ENCODE results near the gene ABCD1.
A peak's percentile ranks its signal among the peaks of the same experiment; 100 is the strongest.
"Not testable (repeated sequence)": the region's sequence is repeated elsewhere in the genome, so short reads cannot be mapped to it uniquely, and the experiment has no call there.

ABCD1 gene

GRCh38 chrX:153724252-153725038 lies at the start of gene ABCD1, which contains the start of gene BCAP31:
Gene ABCD1, plus strand, starts transcription at chrX:153724856. Its CDS starts 411 bp downstream, at chrX:153725267.
Gene BCAP31, minus strand, starts transcription at chrX:153724387. Its CDS starts 1,143 bp downstream, at chrX:153723244.
- DNase-seq = peak; percentile 79

GRCh38 chrX:153681175-153681574 lies 43.5 kb upstream of the ABCD1 start:
- DNase-seq = no peak

- DNase-seq = not testable (repeated sequence)
Measured at GRCh38 chrX:153683486-153683885, 41.2 kb upstream of the ABCD1 start.

GRCh38 chrX:153684467-153685155 lies 40.0 kb upstream of the ABCD1 start:
- no peak for DNase-seq

GRCh38 chrX:153685156-153685536 lies 39.5 kb upstream of the ABCD1 start:
- DNase-seq = no peak

- no peak for DNase-seq
Measured at GRCh38 chrX:153685751-153686696, 38.6 kb upstream of the ABCD1 start.

- no peak for DNase-seq
Measured at GRCh38 chrX:153686711-153687110, 37.9 kb upstream of the ABCD1 start.

- DNase-seq = peak; percentile 56
Measured at GRCh38 chrX:153687121-153688039, 37.3 kb upstream of the ABCD1 start, which contains the start of gene SLC6A8. Gene SLC6A8, plus strand, starts transcription at chrX:153687926. Its CDS starts 649 bp downstream, at chrX:153688575.

- DNase-seq = peak; percentile 1
Measured at GRCh38 chrX:153688071-153688470, 36.6 kb upstream of the ABCD1 start.

- no peak for DNase-seq
Measured at GRCh38 chrX:153688506-153688905, 36.1 kb upstream of the ABCD1 start.

- DNase-seq = peak; percentile 13
Measured at GRCh38 chrX:153688911-153689590, 35.6 kb upstream of the ABCD1 start.

- DNase-seq = no peak
Measured at GRCh38 chrX:153689654-153690465, 34.8 kb upstream of the ABCD1 start.

GRCh38 chrX:153690466-153690865 lies 34.2 kb upstream of the ABCD1 start:
- DNase-seq = no peak

GRCh38 chrX:153691032-153691827 lies 33.4 kb upstream of the ABCD1 start:
- DNase-seq = not testable (repeated sequence)

GRCh38 chrX:153692003-153692402 lies 32.7 kb upstream of the ABCD1 start:
- no peak for DNase-seq

GRCh38 chrX:153692611-153693156 lies 32.0 kb upstream of the ABCD1 start:
- no peak for DNase-seq

- no peak for DNase-seq
Measured at GRCh38 chrX:153693216-153694086, 31.2 kb upstream of the ABCD1 start.

GRCh38 chrX:153694256-153694655 lies 30.4 kb upstream of the ABCD1 start:
- not testable (repeated sequence) for DNase-seq
